HL-60/S4 treated with phorbol 12-myristate 13-acetate at 8.2 ng/mL for 4 days and 3 days (cell line): ENCODE measurements around the gene WHRN.

Experiments
- in situ Hi-C: fragments of 300-500 bp; cut with MboI; formaldehyde crosslinking; loops from 2 replicates; pipeline ENCODE4 v1.15.0; 2022; ENCODE audit warnings: low sequenced_read_pairs

WHRN gene

DNA sequence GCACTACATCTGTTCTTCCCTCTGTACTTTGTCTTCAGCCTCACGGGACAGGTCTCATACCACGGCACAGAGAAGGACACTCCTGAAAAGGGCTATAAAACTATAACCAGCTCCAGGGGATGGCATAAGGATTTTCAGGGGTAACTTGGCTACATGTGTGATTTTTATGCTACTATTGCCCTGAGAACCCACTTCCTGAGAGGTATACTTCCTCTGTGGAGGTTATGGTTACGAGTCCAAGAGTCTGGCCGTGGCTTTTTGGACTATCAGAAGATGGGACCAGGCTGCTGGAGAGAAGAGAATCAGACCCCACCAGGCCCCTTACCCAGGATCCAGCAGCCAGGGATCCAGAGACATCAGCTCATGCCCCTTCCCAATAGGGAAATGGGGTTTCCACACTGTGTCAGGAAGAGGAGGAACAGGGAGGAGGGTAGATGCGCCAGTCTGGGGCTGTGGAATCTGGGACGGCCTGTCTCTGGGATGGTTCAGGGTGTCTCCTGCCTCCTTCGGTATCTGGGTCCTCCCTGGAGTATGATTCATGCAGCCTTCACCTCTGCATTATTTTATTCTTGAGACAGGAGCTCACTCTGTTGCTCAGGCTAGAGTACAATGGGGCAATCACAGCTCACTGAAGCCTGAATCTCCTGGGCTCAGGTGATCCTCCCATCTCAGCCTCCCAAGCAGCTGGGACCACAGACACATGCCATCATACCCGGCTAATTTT lies 29.7 kb downstream of the WHRN start:
- in situ Hi-C loops = no loop called here

DNA sequence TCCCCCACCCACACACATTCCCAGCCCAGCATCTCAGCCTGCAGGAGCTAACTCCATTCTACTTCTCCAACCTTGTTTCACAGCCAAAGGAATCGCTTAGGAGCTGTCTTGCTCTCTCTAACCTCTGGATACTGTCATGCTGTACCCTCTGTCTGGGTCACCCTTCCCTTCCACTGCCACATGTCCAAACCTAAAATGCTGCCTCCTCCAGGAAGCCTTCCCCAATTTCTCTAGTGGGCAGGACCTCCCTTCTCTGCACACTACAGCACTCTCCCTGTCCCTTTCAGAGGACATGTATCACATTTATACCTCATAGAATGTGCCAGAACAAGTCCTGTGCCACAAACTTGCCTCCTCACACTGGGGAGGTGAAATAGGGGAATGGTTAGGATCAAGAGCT lies 30.8 kb downstream of the WHRN start:
- in situ Hi-C loops = no loop called here

DNA sequence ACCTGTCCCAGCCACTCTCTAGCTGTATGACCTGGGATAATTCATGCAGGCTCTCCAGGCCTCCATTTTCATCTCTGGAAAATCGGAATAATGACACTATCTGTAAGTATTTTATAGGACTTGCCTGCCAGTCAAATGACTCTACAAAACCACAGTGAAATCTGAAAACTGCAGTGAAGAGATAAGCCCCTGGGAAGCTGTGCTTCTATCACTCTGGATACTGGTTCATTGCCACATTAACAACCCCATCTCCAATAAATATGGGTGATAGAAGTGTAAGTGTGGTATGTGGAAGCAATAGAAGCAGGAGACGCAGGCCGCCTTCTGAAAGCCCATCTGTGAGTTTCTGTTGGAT lies 31.8 kb downstream of the WHRN start:
- in situ Hi-C loops = no loop called here

DNA sequence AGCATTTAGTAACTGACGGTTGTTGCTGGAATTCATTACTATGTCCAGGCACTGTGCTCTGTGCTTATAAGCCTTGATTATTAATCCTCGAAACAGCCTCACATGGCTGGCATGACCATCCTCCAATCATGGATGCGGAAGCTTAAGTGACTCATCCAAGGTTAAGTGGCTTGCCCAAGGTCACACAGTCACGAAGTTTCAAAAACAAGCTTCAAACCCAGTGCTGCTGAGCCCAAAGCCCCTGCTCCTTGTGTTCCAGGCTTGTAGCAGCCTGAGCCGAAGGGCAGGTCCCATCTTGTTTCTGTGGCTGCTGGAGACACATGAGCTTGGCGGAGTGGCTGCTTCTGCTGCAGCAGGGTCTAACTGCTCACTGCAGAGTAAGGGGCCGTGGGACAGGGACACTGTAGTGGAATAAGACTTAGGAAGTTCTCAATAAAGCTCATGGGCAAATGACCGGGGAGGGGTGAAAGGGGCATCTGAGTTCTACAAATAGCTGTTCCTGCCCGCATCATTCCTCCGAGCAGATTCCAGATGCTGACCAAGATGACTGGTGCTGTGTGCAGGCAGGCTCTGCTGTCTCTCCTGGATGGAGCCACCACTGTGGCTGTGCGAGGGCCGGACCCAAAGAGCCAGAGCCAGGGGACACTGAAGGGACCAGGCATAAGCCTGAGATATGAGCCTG lies 32.4 kb downstream of the WHRN start:
- in situ Hi-C loops = no loop called here

DNA sequence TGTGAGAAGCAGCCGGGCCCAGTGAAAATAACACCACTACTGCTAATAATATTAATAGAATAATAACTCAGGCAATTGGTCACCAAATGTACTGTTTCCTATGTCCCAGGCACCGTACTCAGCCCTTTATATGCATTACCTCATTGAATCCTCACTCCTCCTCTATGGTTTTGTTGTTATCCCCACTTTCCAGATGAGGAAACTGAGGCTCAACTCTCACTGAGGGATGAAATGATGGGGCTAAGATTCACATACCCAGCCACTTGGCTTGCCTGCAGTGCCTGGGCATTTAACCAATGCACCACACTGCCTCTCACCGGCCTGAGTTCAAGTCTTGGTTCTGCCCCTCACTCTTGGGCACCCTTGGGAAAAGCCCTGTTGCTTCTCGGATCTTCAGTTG lies 34.1 kb downstream of the WHRN start:
- in situ Hi-C loops = no loop called here

DNA sequence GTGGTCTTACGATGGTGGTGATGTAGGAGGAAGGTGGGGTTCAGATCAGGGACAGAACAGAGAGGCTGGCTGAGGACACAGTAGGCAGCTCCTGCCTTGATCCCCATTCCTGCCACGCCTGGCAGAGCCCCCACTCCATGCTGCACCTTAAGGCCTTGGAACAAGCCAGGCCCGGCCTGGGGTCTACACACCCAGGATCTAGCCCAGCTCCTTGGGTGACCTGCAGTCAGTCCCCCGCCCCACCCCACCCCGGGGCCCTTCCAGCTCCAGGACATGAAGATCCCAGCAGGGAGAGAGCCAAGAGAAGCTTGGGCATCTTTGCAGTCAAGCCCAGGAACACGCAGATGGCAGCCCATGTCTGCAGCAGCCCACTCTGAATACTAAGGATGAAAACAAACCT lies 34.7 kb downstream of the WHRN start:
- in situ Hi-C loops = no loop called here

DNA sequence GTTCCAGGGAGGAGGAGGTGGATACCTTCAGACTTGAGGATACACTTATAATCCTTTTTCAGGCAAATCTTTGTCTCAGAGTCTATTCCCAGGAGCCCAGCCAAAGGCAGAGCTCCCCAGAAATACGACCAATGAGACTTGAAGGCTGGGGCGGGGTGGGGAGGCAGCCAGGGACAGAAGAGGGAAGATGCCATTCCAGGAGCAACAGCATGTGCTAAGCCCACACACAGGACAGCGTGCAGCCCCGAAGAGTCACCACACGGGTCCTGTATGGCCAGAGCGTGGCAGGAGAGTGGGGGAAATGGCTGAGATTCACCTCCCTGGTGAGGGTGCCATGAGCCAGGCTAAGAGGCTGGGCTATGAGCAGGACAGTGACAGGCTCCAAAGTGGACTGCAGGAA lies 35.2 kb downstream of the WHRN start:
- in situ Hi-C loops = no loop called here

DNA sequence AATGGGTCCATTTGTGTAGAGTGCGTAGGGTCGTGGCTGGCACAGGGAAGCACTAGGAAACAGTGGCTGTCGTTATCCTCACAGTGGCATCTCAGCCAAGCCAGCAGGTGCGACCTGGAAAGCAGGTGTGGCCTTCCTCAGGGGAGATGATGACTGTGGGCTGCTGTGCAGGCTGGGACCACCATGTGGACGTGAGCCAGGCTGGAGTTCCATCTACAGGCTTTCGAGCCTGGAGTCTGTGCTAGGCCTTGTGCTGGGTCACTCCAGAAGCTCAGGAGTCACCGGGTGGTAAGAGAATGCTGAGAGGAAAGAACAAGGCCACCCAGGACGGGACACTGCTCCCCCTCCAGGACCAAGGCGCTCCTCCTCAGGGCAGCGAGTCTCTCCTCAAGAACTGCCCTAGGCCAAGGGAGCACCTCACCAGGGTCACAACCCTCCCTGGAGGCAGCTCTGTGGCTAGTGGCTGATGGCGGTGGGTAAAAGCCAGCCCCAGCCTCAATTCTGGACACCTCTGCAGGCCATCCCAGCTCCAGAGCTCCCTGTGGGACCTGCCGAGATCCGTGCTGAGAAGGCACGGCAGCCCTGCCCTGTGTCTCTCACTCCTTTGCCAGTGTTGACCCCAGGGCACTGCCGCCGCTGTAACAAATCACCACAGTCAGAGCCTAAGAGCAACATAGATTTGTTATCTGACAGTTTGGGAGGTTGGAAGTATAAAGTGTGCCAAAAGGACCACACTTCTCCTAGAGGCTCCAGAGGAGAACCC lies 36.0 kb downstream of the WHRN start:
- in situ Hi-C loops = no loop called here

DNA sequence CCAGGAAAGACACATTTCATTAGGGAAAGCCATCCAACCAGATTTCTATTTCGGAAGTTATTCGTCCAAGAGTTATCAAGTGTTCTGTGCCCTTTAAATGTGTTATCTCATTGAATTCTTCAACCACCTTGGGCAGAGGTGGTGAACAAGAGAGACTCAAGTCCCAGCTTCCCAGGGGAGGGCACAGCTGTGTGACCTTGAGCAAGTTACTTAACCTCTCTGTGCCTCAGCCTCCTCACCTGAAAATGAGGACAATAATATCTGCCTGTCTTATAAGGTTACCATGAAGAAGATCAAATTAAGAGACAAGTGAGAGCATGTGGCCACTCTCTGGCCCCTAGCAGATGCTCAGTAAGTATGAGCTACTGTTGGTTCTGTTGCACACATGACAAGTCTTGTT lies 37.4 kb downstream of the WHRN start:
- in situ Hi-C loops = no loop called here

DNA sequence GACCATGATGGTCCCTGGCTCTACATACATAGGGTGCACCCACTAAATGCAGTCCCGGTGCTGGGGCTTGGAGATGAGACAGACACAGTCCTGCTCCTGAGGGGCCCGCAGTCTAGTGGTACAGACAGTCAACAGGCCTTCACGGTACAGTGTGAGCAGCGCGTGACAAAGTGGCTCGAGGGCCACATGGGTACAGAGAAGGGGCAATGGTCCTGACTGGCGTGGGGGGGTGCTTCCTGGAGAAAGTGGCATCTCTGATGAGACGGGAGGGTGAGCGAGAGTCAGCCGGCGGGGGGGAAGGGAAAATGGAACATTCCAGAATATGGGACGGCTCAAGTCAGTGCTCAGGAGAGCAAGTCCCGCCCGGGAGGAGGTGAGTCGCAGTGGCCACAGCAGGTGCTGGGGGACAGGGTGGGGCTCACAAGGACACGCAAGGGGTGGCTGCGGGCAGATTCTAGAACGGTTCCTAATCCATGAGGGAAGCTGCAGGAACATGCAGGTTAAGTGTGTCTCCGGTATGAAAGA lies 38.0 kb downstream of the WHRN start:
- in situ Hi-C loops = no loop called here

DNA sequence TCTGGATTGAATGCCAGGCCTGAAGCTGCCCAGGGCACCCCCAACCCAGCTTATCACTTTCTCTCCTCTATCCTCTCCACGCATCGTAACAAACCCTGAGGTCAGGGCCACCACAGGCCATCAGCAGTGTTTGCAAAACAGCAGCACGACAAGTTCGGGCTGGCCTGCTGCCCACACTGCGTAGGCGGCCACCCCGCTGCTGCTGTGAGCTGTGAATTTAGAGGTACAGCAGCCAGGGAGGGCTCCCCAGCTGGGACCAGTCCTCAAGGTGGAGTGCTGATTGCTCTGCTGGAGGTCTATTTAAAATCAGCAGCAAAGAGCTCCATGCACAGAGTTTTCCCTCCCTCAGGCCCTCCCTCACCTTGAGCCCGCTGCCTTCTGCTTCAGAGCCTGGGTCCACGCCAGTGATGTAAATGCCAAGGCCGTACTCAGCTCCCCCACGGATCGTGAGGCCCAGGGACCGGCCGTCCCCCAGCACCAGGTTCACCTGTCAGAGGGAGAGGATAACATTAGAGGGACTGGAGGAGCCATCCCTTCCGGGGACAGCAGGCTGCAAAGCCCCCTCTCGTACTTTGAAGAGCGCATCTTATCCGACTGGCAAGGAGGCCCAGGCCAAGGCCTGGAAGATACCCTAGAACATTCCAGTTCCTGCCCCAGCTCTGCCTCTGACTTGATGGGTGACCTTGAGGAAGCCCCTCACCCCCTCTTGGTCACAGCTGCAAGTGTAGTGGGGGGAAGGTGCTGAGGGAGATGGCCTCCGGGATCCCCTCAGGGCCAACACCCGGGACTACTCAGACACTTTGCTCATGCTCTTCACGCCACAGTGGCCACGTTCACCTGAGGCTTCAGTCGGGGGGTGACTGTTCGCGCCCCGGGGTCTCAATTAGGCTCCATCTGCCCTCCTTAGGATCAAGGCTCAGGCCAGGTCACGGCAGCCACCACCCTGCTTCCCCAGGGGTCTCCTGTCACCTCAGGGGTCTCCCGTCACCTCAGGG lies 39.1 kb downstream of the WHRN start:
- in situ Hi-C loops = no loop called here

DNA sequence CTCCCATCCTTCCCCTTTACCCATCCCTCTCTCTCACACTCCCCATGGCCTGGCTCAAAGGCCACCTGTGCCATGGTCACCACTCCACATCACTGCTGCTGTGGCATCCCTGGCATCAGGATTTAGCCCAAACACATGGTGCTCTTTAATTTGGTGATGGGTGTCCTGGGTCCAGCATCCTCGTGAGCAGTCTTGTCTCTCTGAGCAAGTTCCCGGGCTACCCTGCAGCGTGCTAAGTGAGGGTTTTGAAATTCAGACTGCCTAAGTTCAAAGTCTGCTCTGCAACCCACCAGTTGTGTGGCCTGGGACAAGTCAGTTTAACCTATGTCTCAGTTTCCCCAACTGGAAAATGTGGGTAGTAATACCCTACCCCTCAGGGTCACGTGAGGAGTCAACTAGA lies 39.9 kb downstream of the WHRN start:
- in situ Hi-C loops = no loop called here

DNA sequence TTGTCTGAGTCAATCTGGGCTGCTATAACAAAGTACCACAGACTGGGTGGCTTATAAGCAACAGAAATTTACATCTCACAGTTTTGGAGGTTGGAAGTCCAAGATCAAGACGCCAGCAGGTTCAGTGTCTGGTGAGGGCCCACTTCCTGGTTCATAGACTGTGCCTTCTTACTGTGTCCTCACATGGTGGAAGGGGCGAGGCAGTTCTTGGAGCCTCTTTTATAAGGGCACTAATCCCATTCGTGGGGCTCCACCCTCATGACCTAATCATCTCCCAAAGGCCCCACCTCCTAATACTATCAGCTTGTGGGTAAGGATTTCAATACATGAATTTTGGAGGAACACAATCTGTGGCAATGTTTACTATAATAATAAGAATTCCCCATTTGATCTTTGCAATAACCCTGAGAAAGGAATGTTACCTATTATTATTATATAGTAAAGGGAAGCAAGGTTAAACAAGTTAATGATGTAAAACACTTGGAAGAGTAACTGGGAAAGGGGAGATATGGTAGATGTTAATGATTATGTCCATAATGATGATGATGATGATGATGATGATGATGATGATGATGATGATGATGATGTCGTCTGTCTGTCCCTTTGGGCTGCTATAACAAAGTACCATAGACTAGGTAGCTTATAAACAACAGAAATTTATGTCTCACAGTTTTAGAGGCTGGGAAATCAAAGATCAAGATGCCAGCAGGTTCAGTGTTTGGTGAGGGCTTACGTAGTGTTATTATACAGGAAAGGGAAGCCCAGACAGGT lies 40.8 kb downstream of the WHRN start:
- in situ Hi-C loops = no loop called here

DNA sequence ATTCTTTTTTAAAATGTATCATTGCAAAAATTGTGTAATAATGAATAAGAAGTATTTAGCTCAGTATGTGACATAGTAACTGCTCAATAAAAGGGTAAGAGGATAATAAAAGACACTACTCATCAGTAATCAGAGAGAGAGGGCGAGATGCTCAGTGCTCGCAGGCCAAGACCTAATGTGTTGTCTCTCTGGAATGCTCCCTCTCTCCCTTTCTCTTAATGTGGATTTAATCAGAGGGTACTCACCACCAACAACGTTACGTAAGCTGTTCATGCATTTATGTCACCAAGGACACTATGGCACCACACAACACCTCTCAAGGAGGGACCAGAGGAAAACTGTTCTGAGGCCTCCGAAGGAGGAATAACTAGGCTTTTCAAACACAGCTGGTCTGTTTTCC lies 42.5 kb downstream of the WHRN start:
- in situ Hi-C loops = no loop called here

DNA sequence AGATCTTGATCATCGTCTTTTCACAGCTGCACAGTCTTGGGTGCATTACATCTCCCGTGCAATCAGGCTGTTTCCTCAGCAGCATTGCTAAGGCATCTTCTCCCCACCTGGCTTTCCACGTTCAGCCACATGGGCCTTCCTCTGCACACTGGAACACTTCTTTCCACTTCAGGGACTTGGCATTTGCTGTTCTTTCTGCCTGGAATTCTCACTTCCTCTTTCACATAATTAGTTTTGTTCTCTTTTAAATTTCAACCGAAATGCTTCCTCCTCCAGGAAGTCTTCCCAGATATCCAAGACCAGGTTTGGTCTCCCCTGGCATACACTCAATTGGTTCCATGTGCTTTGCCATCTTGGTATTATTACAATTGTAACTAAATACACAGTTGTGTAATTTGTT lies 43.8 kb downstream of the WHRN start:
- in situ Hi-C loops = no loop called here

DNA sequence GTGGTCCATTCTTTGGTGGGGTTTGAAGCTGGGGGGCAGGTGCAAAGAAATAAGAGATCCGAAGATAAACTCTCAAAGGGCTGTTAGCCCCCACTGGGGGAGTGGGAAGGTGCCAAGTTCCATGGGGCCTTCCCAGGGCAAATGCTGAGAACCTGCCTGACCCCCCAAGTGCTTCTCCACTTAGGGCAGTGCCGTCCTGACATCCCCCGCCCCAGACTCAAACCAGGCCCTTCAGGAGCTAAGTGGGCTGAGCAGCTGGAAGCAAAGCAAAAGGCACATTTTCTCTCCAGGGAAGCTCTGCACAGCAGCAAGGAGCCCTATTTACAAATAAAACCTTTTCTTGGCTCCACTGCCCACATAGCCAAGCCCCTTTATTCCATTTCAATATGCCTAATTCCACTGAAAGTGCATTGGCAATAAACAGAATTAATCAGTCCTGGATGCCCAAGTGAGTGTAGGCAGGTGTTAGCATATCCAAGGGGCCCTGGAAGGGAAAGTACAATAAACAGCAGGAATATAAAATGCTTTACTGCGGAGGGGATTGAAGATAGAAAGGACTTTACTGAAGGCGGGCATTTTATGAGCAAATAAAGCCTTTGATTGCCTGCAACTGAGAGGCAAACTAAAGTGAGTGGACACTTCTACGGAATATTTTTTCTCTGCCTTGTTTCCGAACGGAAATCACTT lies 44.6 kb downstream of the WHRN start:
- in situ Hi-C loops = no loop called here

DNA sequence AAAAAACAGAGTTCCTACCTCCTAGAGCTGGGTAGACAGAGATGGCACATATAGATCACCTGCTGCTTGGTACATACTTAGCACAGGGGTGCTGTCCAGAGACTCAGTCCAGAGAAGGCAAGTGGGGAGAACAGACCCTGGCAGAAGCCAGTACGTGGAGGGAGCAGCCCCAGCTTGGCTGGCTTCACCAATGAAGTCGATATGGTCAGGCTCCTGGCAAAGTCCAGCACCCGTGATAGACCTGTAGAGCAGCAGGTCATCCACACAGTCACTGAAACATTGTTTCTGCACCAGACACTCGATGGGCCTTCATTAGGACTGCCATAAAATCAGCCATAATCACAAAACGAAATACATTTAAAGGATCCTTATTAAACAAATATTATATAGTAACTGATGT lies 45.8 kb downstream of the WHRN start:
- in situ Hi-C loops = no loop called here

DNA sequence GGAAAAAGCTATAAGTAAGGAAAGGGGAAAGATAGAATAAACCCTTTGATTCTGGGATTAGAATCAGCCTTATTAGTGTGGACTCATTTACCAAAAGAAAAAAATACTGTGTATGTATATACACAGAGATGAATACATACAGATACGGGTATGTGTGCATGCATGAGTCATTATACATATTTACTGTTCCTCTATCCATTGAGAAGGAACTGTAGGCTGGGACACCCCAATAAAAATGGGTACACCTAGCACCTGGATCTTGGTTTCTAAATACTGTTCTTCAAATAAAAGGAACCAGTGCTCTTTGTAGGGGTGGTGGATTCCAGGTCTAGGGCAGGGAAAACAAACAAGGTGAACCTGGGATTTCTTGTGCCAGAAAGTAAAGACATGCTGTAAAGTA lies 48.3 kb downstream of the WHRN start:
- in situ Hi-C loops = no loop called here

DNA sequence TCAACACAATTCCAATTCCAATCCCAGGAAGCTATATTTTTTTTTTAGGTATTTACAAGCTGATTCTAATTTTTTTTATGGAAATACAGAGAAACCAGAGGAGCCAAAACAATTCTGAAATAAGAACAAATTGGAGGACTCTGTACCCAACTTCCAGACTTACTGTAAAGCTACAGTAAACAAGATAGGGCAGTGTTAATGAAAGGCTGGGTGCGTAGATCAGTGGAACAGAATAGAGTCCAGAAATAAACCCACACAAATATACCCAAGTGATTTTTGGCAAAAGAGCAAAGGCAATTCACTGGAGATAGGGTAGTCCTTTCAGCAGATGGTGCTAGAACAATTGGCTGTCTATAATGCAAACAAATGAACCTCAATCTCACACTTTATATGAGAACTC lies 50.6 kb downstream of the WHRN start:
- in situ Hi-C loops = no loop called here
